Measurements from ENCODE around the gene MCOLN3.

DNA sequence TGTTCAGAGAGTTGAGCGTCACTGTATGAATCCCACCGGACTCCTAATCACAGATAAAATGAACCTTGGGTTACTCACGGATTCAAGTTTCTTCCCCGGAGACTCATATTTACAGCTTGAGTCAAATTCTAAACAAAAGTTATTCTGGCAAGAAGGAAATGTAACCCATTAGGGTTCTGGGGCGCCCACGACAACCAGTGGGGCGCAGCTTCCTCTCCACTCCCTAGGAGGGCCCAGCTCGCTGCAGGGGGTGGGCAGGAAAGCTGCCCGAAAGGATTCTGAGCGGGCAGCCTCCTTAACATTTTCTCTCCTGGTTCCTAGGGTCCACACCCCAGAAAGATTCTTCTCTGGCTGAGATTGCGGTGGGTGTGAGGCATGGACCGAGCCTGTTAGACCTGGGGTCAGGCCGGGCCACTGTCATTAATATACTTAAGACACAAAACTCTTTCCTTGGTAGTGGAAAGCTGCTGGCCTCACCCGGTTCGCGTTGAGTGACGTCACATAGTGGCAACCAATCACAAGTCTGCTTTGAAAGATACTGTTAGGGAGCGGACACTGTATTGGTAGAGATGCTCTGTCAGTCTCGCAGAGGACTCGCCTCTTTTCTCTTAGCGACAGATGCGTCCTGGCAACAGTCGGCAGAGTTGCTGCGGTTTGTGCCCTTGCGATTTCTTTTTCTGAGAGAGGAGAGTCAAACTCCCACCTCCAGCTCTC, 13.6 kb upstream of the MCOLN3 start:
- TF ChIP-seq, protein P1, sequence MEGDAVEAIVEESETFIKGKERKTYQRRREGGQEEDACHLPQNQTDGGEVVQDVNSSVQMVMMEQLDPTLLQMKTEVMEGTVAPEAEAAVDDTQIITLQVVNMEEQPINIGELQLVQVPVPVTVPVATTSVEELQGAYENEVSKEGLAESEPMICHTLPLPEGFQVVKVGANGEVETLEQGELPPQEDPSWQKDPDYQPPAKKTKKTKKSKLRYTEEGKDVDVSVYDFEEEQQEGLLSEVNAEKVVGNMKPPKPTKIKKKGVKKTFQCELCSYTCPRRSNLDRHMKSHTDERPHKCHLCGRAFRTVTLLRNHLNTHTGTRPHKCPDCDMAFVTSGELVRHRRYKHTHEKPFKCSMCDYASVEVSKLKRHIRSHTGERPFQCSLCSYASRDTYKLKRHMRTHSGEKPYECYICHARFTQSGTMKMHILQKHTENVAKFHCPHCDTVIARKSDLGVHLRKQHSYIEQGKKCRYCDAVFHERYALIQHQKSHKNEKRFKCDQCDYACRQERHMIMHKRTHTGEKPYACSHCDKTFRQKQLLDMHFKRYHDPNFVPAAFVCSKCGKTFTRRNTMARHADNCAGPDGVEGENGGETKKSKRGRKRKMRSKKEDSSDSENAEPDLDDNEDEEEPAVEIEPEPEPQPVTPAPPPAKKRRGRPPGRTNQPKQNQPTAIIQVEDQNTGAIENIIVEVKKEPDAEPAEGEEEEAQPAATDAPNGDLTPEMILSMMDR (IDR thresholded peaks at IDR 0.05; ENCODE audit: low read depth, low read length): no peak
- no peak for TF ChIP-seq EZH2phosphoT487 (IDR thresholded peaks at IDR 0.05; ENCODE audit: low read depth)

All from OCI-LY3 (cell line).